IMR-90 (cell line): ENCODE measurements around the gene SH2D7.

ENCODE experiments used
- BHLHE40 ChIP-seq: fragments of 150-350 bp; IDR thresholded peaks from 2 replicates; pipeline ENCODE4 v1.6.1; 2016; ENCODE audit warnings: mild to moderate bottlenecking, low read depth, low read length
- CHD1 ChIP-seq: IDR thresholded peaks from 2 replicates; pipeline ENCODE4 v1.6.1; 2012; ENCODE audit warnings: low read depth, low read length, improper control_type of control experiment
- CTCF ChIP-seq: conservative IDR thresholded peaks from 2 replicates; pipeline ENCODE4 v1.5.1; 2012; ENCODE audit warnings: mild to moderate bottlenecking, low read depth, low read length, improper control_type of control experiment
- ELK1 ChIP-seq: fragments of 150-350 bp; IDR thresholded peaks from 2 replicates; pipeline ENCODE4 v1.6.1; 2016; ENCODE audit warnings: low read depth, mild to moderate bottlenecking, low read length, moderate library complexity, borderline replicate concordance
- MAFK ChIP-seq: IDR thresholded peaks from 2 replicates; pipeline ENCODE4 v1.6.1; 2012; ENCODE audit warnings: low read depth, low read length, improper control_type of control experiment
- MAZ ChIP-seq: IDR thresholded peaks from 2 replicates; pipeline ENCODE4 v1.6.1; 2012; ENCODE audit warnings: low read depth, mild to moderate bottlenecking, low read length, improper control_type of control experiment, moderate library complexity, borderline replicate concordance
- POLR2A ChIP-seq: IDR thresholded peaks from 2 replicates; pipeline ENCODE4 v1.6.1; 2012; ENCODE audit warnings: mild to moderate bottlenecking, low read depth, low read length
- RAD21 ChIP-seq: IDR thresholded peaks from 2 replicates; pipeline ENCODE4 v1.6.1; 2012; ENCODE audit warnings: low read length, improper control_type of control experiment
- RCOR1 ChIP-seq: IDR thresholded peaks from 2 replicates; pipeline ENCODE4 v1.6.1; 2012; ENCODE audit warnings: mild to moderate bottlenecking, low read length, improper control_type of control experiment; ENCODE audit not compliant: insufficient replicate concordance
- SMC3 ChIP-seq: fragments of 150-350 bp; IDR thresholded peaks from 2 replicates; pipeline ENCODE4 v1.6.1; 2016; ENCODE audit warnings: low read depth, mild to moderate bottlenecking, antibody characterized with exemption, low read length, moderate library complexity
- USF2 ChIP-seq: fragments of 150-350 bp; IDR thresholded peaks from 2 replicates; pipeline ENCODE4 v1.6.1; 2017; ENCODE audit warnings: mild to moderate bottlenecking, antibody characterized with exemption, low read length, low read depth

GRCh38 chr15:78052001-78052401, 40.4 kb upstream of the SH2D7 start:
- no peak for TF ChIP-seq POLR2A
- TF ChIP-seq CTCF, result no peak
- no peak for TF ChIP-seq ELK1
- TF ChIP-seq MAFK, result no peak
- no peak for TF ChIP-seq USF2
- no peak for TF ChIP-seq BHLHE40
- no peak for TF ChIP-seq RCOR1
- TF ChIP-seq RAD21, result no peak
- no peak for TF ChIP-seq MAZ
- no peak for TF ChIP-seq CHD1
- TF ChIP-seq SMC3, result no peak
